HG03103 (cell line): ENCODE measurements around the gene TMPRSS11A.

ENCODE experiments used
- ATAC-seq: cut with Tn5 transposase; IDR thresholded peaks from one replicate; pipeline ENCODE4 v1.9.1; 2021; ENCODE audit warnings: low read depth; ENCODE audit not compliant: unreplicated experiment

Gene TMPRSS11A

DNA sequence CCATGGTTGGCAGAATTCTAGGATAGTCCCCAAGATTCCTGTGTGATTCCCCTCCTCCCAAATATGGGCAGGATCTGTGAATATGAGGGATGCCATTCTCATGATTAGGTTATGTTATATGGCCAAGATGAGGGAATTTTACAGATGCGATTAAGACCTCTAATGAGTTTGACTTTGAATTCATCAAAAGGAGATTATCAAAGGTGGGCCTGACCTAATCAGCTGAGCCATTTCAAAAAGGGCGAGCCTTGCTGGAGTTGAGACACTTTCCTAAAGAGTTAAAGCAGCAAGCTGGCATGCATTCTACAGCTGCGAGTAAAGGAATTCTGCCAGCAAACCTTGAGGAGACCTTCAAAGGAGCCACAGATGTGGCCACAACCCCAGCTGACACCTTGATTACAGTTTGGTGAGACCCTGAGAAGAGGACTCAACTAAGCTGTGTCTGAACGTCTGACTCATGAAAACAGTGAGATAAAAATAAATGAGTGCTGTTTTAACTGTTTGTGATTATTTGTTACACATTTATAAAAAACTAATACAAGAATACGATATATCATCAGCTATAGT lies 47.8 kb downstream of the TMPRSS11A start:
- no peak for ATAC-seq

DNA sequence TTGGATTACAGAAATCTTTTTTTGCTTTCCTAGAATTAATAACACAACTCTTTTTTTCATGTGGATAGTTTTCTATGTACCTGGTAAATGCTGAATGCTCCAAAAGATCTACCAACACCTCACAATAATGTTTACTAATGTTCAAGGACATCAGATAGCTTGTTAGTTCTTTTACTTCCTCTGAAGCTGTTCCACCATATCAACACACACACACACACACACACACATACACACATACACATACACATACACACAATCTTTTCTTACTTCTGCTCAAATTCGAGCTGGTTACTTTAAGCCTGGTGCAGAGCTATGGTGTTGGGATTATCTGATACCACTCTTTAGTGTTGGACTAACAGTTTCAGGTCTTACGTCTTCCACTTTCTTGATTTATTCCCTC lies 51.2 kb downstream of the TMPRSS11A start:
- no peak for ATAC-seq

DNA sequence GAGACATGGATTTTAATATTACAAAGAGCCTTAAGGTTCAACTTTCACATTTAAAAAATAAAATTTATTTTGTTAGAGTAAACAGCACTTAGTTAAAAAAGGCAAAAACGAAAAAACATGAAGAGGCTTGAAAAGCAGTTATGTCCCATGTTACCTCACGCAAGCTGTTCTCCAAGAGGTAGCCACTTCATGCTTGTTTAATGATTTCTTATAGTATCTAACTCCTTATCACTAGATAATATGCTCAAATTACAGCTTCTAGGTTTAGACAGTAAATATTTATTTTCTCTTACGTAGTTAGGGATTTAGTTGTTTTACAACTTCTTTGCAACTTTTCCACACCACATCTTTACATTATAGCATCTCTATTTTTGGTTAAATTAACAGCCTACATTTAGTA lies 51.7 kb downstream of the TMPRSS11A start:
- ATAC-seq, result no peak

DNA sequence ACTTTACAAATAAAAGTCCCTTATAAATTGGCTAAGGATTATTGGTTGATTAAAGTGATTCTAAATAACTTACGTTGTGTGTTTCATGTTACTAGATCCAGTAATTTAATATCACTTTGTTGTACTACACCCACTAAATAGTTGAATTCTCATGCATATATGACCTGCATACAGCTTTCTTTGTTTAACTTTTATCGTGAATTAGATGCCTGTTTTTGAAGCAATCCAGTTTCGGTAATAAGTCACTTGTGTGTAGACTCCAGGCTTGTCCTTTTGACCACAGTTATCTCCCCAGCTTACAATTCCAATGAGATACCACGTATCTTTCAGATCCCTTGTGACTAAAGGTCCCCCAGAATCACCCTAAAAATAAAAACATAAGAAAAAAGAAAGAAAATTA lies 52.2 kb downstream of the TMPRSS11A start:
- ATAC-seq, result no peak

DNA sequence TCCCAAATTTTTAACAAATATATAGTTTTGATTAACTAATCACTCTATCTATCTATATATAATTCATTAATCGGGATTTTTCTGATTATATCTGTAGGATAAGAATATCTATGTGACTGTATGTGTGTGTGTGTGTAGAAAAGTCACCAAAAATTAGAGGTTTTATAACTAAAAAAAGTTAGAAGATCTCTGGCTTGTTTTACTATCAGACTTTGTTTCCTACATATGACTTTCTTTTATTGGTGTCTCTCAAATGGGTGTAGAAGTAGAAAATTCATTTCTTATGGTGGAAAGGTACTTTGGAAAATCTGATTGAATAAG lies 52.7 kb downstream of the TMPRSS11A start:
- ATAC-seq, result no peak

DNA sequence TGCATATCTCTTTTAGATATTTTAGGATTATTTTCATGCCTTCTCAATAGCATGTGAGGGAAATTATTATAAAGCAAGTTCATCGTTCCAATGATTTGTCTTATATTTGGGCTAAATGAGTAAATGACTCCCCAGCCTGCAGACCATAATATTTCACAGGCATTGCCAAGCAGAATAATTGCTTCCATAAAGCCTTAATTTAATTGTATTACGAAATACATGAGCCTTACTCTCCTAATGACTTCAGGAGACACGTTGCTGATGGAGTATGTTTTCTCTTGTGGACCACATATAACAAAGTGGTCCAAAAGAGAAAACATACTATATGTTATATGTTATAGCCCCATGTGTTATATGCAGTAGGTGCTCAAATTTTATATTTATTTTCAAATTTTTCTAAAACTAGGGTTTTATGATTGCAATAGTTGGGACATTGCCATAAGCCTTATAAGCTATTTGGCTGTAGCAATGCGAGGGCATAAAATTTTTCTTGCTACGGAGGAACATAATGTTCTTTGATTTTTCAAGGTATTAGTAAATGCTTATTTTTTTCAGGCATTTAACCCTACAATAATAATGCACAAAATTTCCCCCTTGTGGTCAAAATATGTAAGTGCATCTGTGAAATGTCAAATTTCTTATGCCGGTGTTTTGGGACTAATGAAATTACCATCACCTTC lies 53.2 kb downstream of the TMPRSS11A start:
- ATAC-seq, result peak; percentile 48

DNA sequence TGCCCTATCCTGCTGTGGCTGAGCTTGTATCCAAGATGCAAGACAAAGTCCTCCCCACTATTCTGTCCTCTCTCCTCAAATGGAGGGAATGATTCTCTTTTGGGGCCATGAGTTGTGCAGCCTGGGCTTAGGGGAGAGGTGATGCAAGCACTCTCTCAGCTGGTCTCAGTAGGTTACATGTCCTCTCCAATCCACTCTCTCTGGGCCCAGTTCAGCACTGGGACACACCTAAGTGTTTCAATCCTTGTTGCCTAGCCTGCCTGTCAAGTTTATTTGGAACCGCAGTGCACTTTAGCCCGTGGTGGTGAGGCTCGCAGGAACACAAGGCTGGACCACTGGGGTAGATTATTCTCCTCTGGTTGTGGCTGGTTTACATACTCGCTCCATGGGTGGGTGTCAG lies 55.6 kb downstream of the TMPRSS11A start:
- no peak for ATAC-seq

DNA sequence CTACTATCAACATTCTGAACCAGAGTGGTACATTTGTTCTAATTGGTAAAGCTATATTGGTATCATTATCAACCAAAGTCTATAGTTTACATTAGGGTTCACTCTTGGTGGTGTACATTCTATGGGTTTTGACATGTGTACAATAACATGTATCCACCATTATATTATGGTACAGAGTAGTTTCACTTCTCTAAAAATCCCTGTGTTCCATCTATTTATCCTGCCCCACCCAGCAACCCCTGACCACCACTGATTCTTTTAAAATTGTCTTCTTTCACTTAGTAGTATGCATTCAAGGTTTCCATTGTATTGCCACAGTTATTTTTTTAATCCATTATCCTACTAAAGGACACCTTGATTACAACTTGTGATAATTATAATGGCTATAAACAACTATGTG lies 64.2 kb downstream of the TMPRSS11A start:
- no peak for ATAC-seq

DNA sequence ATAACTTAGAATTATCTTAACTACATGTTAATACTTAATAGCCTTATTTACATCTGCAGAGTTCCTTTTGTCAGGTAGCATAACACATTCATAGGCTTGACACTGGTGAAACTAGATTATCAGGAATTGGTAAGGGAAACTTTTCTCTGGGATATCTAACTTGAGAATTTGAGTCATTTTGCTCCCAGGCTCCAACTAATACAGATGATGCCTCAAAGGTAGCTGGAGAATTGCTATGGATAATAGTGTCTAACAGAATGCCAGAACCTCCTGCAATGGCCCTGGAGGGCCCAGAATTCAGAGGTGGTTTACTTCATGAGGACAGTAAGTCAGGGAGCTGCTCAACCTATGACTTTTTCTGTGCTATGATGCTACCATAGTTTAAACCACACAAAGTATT lies 65.6 kb downstream of the TMPRSS11A start:
- no peak for ATAC-seq

DNA sequence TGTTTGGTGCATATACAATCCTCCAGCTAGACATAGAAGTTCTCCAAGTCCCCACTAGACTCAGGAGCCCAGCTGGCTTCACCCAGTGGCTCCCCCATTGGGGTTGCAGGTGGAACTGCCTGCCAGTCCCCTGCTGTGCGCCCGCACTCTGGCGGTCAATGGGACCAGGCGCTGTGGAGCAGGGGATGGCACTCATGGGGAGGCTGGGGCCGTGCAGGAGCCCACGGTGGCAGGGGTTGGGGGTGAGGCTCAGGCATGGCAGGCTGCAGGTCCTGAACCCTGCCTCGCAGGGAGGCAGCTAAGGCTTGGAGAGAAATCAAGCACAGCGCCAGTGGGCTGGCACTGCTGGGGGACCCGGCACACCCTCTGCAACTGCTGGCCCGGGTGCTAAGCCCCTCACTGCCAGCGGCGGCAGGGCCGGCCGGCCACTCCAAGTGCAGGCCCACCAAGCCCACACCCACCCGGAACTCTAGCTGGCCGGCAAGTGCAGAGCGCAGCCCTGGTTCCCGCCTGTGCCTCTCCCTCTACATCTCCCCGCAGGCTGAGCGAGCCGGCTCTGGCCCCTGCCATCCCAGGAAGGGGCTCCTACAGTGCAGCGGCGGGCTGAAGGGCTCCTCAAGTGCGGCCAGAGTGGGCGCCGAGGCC lies 66.8 kb downstream of the TMPRSS11A start:
- no peak for ATAC-seq

DNA sequence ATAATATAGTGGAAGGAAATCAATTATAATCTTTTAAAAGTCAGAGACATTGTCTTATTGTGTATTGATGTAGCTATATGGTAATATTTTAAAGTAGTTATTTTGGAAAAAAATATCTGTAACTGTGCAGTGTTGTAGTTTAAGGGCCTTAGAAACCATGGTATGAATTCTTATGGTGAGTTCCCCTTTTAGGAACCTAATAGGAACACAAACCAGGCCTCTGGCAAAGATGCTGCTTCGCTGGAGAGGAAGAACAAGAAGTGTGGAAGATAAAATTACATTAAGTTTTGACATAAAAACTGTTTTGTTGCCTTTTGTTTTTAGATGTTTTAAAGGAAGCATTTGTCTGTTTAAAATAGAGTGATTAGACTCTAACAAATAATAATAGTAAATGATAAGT lies 68.6 kb downstream of the TMPRSS11A start:
- ATAC-seq, result no peak

DNA sequence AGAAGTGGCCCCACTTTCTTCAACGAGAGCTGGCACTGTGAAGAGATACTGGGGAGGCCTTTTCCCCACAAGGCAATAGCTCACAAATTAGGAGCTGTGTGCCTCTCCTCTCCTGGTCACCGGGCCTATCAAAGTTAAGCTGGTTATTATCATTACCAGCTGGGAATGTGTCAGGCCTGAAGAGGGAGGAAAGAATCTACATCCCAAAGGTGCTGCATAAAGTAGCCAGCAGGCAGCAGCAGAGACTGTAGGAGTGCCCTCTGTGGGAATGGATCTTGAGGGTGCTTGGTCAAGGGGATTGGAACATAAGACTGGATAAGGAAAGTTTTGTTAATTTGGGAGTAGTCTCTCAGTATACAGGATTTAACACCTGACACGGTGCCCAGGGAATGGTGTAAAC lies 70.4 kb downstream of the TMPRSS11A start:
- no peak for ATAC-seq

DNA sequence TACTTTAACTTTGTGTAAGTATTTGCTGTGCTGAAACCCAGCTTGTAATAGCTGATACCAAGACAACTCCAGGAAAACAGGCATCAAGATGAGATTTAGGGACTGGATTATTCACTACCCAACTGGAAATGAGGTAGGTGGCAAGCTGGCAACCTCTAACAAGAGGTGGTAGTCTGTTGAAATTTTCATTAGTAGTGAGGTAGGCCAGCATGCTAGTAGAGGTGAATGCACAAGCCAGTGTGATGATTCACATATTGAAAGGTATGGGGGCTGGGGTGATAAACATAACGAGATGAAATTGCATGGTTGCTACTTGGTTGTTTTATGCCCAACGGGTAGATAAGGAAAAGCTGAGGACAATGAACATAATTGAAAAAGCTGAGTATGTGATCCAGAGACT lies 71.0 kb downstream of the TMPRSS11A start:
- no peak for ATAC-seq

DNA sequence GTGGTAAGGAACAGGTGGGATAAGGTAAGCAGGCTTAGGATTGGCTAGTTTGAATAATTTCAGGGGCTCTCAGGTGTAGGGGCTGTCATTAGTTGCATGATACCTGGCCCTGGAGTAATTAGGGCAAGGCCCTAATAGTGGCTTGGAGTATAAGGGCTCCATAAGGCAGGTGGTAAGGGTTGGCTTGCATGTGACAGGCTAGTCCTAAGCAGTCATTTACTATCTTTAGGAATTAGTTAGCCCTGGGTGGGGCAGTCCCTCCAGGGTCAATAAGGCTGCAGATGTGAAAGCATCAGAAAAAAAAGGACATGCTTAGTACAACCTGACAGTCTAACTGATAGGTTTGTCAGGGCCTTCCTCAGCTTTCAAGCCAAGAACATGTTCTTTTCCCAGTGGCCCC lies 71.6 kb downstream of the TMPRSS11A start:
- no peak for ATAC-seq

DNA sequence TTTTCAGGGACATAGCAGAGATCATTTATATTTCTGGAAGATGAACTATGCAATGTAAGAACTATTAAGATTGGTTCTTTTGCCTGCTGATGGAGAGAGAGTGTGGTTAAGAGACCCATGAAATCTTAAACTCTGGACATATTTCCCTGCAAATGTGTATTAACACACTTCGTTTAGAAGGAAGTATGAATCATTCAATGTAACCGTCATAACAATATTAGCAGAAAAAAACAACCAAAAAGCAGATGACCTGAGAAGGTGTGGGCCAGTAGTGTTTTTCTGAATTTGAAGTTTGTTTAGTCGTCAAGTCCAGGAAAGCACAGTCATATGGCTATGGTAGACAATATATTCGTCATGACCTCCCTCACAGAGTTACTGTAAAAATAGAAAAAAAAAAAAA lies 77.0 kb downstream of the TMPRSS11A start:
- no peak for ATAC-seq

DNA sequence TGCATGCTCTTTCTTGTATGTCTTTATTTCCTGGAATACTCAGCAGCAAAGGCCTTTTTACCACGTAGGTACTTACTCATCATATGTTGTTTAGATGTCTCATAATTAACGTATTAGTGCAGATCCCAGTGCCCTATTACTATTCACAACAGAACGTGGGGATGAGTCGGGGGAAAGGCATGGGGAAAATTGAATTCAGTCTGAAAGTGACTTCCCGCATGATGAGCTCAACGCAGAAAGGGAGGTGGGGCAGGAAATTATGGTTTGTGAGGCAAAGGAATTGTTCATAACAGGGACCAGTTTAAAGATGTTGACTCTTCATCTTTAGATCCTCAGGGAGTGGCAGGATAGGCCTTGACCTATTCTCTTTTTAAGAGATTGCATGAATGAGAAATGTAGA lies 77.5 kb downstream of the TMPRSS11A start:
- ATAC-seq, result no peak

DNA sequence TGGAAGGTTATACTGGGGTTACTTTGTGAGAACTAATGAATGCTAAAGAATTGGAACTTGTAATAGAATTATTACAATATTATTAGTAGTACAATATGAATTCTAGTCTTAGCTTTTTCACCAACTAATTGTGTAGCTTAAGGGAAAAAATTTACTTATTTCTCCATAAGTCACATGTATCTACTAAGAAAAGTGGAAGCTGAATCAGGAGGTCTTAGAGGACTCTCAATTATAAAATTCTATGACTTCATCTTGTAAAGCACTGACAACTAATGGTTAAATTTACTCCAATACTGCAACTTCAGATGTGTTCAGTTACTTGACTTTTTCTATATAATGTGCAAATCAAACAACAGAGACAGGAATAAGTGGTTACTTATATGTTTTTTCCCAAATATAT lies 78.6 kb downstream of the TMPRSS11A start:
- no peak for ATAC-seq

DNA sequence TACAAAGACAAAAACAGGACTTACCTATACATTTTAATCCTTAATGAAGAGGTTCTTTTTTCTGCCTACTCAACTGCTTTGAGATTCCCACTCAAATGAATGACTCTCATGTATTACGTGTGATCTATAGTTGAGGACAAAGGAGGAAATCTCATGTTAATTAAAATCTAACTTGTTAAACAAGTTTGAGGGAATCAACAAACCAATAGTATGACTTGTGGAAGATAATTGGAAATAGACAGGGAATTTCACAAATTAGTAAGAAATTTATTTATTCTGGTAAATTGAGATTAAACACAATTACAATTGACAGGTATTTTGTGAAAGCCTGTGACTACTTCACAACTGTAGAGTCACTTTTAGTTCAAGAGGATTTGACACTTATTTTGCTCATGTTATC lies 79.4 kb downstream of the TMPRSS11A start, which contains the start of gene TMPRSS11D:
TMPRSS11D (minus strand) TSS at position 101 of the 400 bp plus-strand sequence; CDS start at position 32, 69 bp downstream.
- ATAC-seq, result no peak

DNA sequence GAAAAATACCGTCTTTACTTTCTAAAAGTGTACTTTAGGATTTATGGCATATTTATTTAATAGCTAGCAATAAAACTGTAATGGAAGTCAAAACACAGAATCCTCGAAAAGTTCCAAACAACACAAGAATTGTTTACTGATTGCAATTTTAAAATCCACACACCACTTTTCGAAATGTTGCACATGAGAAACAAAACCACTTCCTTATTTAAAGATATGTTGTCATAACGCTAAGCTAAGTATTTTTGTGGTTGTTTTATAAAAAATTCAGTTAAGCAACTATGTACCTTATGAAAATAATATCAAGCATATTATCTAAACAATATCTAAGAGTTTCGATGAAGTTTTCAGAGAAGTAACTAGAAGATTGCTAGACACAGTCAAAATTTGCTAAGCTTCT lies 79.8 kb downstream of the TMPRSS11A start:
- ATAC-seq, result no peak

DNA sequence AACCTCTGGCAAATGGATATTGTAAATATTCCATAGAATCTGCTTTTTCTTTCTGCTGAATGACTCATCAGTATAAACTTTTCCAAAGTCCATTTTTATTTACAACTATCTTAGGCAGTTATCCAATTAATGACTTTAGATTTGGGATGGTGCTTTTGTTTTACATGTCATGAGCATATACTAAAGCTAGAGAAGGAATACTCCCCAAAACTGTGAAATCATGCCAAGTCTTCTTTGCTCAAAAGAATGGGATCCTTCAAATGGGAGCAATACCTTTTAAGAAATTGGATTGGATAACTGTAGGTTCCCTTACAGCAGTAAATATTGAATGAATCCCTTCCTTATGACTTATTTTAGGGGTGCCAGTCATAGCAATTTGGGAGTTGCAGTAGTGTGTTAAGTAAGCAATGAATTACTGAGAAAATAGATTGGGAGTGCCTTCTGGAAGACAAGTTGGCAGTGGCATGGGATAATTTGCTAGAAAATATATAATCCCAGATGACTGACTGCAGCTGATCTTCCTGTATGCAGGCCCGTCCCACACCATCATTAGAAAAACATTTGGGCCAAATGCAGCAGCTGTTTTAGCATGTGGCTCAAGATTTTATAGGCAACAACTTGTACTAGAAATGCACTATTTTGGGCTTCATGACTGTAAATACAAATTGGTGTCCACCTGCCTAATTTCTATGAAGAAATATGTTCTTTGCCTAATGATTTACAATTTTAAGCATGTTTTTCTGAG lies 82.3 kb downstream of the TMPRSS11A start:
- no peak for ATAC-seq

DNA sequence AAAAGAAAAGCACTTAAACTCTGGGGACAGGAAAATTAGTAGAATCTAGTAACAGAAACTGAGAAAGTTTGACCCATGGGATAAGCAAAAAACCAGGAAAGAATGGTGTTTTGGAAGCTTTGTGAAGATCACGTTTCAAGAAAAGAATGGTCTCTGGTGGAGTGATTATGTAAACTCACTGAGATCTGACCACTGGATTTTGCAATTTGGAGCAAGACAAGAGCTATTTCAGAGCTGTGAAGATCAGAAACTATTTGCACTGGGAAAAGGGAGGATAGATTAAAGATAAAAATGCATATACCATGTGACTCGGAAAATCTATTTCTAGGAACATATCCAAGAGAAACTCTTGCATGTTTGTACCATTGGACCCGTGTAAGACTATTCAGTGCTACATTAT lies 83.8 kb downstream of the TMPRSS11A start:
- ATAC-seq, result no peak

DNA sequence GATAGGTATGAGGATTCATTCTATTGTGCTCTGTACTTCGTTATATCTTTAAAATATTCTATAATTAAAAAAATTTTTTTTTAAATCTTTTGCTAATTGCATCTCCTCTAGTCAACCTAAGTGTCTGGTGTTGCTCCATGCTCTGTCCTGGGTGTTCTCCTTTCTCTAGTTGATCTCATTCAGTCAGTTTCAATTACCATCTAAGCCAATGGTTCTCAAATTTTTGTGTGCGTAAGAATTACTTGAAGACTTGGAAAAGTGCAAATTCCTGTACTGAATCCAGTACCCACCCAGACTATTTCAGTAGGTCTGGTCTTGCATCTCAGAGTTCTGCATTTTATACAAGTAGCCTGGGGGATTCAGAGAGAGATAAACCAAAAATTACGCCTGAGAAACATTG lies 86.2 kb downstream of the TMPRSS11A start:
- no peak for ATAC-seq
